Caki2 (cell line): Measurements from ENCODE around the gene ETFA. TPM values are rescaled to one million over a fixed set of nuclear protein-coding genes. Genes with fewer than 3 reads are reported as not detected.
"Not testable (repeated sequence)": the region's sequence is repeated elsewhere in the genome, so short reads cannot be mapped to it uniquely, and the experiment has no call there.

Source experiments
- DNase-seq: peaks from one replicate; pipeline ENCODE4 v3.0.0-alpha.2; 2015; ENCODE audit warnings: low read depth
- in situ Hi-C: cut with HindIII; loops from 2 replicates; pipeline ENCODE4 v1.10.0; 2016; ENCODE audit warnings: low sequenced_read_pairs, low pct_unique_long_range_greater_than_20kb, mixed read lengths
- total RNA-seq: library from RNA; depleted of rRNA; stranded (reverse); fragments of >200 nt; shearing (Covaris generic); gene quantifications from 2 replicates; pipeline ENCODE4 v1.2.3, GENCODE V29; 2014; ENCODE audit warnings: low replicate concordance

The ETFA gene
- total RNA-seq, 1 experiment from 2014 or later: 246 TPM

DNA sequence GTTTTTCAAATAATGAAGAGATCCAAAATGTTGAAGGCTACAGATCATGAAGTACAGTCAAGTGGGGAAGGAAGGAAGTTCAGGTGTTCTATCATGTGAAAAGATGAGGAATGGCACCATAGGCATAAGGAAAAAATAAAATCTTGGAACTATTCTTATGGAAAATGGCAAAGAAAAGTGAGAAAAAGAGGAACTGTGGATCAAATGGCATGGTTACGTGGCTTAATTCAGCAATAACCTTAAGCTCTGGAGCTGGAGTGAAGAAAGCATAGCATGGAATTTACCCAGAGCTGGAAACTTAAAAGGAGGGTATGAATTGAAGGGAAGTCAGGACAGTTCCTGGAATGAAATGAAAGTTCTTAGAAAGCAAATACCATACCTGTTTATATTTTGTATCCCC, 14.4 kb downstream of the ETFA start:
- no peak for DNase-seq
- in situ Hi-C loops: no loop called here

- DNase-seq, in situ Hi-C loops: not testable (repeated sequence)
Measured at GRCh38 chr15:76294463-76294862, 16.8 kb downstream of the ETFA start.

DNA sequence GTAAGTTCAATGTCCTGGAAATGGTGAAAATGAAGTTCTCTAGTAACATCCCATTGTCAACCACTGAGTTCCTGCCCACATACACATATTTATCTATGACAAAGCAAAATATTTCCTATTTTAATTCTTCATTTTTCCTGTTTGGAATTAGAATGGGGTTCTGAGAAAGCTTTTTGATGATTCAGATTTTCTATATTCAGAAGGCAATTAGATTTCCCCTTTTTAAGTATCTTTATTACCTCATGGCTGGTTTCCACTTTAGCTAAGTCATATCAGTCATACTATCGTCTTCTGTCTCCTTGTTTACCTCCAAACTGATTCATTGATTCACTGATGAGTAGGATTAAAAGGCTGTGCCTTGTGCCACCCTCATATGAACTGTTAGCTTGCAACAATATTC, 17.9 kb downstream of the ETFA start:
- in situ Hi-C loops: no loop called here
- no peak for DNase-seq

DNA sequence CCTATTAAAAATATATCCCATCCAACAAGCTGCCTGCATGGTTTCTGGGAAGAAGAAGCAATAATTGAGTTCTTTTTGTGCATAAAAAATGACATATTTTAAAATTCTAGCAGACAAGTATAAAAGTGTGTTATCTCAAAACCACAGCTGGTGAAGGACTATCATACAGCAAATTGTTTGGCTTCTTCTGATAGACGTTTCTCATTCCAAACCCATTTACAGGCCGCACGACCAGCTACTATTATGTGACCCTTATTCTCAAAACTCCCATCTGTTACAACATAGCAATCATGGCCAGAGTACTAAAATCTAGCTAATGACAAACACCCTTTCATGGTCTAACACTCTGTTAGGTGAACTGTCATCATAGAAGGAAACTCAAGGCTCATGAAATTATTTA, 21.7 kb downstream of the ETFA start:
- DNase-seq: no peak
- in situ Hi-C loops: no loop called here

- DNase-seq: no peak
Measured at GRCh38 chr15:76286271-76286879, 24.9 kb downstream of the ETFA start.

DNA sequence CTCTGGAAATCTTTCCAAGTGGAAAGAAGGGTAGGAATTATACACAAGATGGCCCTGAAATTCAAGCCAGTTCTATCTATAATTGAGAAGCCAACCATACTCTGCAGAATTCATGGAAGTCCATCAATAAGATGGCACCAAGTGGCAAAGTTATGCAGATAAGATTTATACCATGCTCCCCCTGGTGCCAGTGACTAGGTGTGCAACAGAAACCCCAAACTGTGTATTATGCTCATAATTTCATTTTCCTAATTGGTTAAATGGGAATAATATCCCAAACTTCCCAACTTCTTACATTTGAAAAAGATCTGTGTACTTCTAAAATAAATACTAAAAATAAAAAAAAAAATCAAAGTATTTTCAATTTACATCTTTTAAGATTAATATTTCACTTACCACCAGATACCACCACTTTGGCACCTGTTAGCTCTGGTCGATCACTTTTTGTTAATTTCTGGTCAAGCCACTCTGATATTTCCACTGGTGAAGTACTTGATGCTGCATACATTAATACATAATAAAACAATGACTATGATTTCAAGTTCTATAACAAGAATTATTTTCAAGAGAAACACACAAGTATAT, 25.9 kb downstream of the ETFA start:
- in situ Hi-C loops: no loop called here
- no peak for DNase-seq

More at GRCh38 chr15:76286271-76286879, 24.9 kb downstream of the ETFA start:
- in situ Hi-C loops: no loop called here

DNA sequence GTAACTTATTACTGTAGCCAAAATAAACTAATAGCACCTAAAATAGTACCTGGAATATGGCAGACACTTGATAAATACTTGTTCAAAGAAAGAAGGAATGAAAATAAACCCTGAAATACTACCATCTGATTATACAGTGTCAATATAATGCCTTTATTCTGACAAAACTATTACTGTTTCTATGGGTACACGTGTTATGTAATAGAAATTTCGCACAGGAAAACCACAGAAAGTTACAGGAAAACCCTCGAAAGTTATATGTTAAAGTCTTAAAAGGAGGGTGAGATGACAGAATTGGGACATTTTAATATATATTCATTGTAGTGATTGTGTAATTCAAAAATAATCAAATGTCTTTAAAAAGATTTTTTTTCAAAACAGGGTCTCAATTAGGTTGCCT, 28.8 kb downstream of the ETFA start:
- in situ Hi-C loops: no loop called here
- no peak for DNase-seq

DNA sequence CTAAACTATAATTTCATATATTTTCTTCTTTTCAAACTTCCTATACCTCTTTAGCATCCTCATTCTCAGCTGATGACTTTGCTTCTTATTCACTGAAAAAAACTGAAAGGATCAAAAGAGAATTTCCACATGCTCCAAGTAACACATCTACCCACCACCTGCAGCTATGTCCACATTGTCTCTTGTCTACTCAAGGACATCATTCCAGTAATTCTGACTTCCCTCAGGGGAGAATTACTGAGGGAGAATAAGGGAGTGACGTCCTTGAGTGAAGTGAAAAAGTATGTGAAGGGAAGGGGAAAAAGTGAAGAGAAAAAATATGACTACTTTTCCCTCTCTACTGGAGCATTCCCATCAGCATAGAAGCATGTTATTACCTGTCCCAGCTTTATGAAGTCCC, 32.6 kb downstream of the ETFA start:
- DNase-seq: no peak
- in situ Hi-C loops: no loop called here

DNA sequence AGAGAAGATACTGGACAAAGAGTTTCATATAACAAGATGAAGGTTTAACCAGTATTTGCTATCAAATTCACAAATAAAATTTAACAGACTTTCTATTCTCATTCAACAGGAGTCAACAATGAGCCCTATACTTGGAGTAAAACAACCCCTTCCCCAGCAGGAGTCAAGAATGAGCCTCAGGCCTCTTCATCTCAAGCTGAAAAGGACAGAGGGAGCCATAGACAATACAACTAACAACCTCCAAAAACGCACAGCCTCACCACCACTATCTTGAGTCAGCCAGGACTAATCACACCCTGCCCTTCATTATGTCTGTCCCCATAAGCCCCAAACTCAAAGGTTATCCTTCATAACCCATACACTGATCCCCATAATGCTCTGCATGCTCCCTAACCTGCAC, 36.4 kb downstream of the ETFA start:
- in situ Hi-C loops: no loop called here
- DNase-seq: no peak

- no peak for DNase-seq
- in situ Hi-C loops: no loop called here
Measured at GRCh38 chr15:76274226-76274625, 37.0 kb downstream of the ETFA start.

GRCh38 chr15:76270876-76271275, 40.4 kb downstream of the ETFA start:
- DNase-seq: no peak
- in situ Hi-C loops: no loop called here

DNA sequence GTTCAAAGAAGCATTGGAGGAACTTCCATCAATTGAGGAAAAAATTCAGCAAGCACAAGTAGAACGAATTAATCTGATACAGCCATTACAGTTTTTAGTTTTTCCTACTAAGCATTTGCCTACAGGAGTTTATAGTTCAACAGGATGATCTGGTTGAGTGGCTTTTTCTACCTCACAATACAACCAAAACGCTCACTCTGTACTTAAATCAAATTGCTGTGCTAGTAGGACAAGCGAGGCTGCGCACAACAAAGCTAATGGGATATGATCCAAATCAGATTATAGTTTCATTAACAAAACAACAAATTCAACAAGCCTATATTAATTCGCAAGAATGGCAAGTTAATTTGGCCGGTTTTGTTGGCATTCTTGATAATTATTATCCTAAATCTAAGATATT, 44.2 kb downstream of the ETFA start:
- in situ Hi-C loops: no loop called here
- no peak for DNase-seq

DNA sequence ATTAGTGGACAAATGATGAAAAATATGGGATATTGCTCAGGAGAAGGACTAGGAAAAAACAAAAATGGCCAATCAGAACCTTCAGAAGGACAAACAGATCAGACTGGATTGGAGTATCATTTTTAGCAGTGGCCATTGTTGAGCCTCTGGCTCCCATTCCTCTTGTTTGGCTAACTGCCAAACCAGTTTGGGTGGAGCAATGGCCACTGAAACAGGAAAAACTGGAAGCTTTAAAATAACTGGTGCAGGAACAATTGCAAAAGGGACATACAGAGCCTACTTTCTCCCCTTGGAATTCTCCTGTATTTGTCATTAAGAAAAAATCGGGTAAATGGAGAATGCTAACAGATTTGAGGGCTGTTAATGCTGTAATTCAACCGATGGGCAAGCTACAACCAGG, 45.5 kb downstream of the ETFA start:
- in situ Hi-C loops, DNase-seq: not testable (repeated sequence)

DNA sequence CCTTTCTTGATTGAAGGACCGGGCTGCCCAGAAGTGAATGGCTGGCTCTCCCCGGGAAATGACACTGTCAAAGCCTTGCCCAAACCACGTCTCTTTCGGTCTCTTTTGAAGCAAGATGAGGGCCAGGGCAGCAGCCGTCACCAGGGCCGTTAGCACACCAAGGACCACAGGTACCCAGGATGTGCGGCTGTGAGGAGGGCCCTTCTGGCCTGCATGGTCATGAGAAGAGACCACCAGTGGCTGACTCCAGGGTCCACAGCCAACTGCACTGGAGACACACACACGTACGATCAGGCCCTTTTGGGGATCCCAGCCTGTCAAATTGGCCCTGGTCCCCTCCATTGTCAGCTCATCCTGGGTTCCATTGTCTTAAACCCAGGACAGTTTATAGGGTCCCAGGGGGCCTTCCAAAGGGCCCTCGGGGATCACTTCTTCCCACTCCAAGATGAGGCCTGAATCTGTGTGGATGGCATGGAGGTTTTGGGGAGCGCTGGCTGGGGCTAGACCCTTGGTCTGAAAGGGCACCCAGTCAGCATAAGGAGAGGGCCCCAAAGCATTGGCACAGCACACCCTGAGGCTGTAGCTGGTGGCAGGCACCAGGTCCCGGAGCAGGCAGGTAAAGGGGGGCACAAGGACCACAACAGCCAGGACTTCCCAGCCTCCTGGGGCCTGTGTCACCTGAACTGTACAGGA, 50.9 kb downstream of the ETFA start:
- DNase-seq: no peak
- in situ Hi-C loops: no loop called here

DNA sequence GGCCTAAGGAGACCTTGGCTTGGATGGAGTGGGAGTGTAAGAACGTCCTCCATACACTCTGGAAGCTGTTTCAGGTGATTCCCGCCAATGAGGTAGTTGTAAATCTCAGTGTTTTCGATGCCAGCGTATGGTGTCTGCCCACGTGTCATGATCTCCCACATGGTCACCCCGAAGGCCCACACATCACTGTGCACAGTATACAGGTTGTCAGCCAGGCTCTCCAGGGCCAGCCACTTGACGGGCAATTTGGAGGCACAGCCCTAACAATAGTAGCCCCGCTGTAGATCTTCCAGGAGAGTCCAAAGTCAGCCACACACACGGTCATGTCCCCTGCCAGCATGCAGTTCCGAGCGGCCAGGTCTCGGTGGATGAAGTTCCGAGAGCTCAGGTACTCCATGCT, 51.9 kb downstream of the ETFA start:
- no peak for DNase-seq
- in situ Hi-C loops: no loop called here

GRCh38 chr15:76258460-76258859, 52.8 kb downstream of the ETFA start:
- DNase-seq: no peak
- in situ Hi-C loops: no loop called here

GRCh38 chr15:76253691-76254473, 57.4 kb downstream of the ETFA start:
- in situ Hi-C loops: no loop called here
- no peak for DNase-seq

DNA sequence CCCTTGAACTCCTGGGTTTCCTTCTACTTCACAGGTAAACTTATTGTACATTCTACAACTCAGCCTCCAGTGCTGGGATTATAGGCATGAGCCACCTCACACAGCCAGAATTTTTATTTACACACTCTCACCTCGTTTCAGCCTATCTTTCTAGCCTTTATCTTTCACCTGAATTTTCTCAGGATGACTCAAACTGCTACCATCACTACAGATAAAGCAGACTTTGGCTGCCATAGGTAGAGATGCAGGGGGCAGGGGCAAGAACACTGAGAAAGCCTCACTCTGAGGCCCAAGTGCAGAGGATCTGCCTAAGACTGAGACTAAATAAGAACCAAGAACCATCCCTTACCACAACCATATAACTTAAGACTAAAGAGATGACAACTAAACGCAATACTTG, 59.0 kb downstream of the ETFA start:
- no peak for DNase-seq
- in situ Hi-C loops: no loop called here

DNA sequence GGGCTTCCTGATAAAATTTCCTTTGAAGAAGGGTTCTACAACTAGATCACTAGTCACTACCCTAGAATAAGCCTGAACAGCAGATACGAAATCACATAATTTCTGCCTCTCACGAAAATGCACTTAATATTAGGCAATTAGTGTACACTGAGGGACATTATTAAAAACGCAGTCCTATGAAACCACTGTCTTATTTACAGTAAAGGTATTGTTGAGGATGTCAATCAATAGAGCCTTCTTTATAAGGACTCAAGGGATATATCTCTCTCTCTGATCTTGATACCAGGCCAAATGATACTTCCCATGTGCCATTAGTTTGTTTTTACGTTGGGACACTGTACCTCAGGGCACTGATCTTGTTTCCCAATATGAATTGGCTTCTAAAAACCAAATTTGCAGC, 59.6 kb downstream of the ETFA start:
- DNase-seq: no peak
- in situ Hi-C loops: no loop called here
